CD4-positive, alpha-beta T cell treated with Interleukin-17A for 1 hour (primary cell): ENCODE data around the gene STX3.
"Not testable (repeated sequence)": the region's sequence is repeated elsewhere in the genome, so short reads cannot be mapped to it uniquely, and the experiment has no call there.

Source experiments
- DNase-seq: peaks from one replicate; pipeline ENCODE4 v3.0.0-alpha.2; 2020

STX3 gene

DNA sequence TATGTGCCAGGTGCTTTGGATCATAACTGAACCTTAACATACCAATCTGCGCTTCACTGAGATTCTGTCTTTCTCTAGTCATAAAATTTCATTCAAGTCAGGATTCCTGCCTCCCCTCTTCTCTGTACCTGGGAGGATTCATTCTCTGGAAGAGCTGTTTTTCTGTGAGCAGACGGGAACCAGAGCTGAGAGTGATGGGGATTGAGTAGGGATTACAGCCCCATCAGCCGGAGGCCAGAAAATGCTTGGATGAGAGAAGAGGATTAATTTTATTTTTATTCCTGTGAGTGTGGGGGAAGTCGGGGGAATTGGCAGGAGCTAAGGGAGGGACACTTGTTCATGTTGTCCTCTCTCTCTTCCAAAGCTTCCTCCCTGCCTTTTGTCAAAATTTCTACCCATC, 4.7 kb downstream of the STX3 start:
- no peak for DNase-seq

DNA sequence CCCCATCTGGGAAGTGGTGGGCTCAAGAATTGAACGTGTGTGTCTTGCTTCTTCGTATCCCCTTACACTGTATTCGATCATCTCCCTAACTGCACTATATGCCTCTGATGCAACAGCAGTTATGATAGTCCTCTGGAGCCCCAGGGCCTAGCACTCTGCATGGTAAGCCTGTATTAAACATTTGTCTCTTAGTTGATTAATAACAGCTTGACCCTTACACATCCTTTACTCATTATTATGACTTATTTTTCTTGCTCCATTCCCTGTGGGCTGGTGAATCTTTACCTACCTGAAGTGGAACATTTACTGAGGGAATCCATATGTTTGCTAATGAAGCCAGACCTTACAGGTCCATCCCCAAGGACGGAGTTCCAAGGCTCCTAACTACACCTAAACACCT, 5.6 kb downstream of the STX3 start:
- DNase-seq = no peak

DNA sequence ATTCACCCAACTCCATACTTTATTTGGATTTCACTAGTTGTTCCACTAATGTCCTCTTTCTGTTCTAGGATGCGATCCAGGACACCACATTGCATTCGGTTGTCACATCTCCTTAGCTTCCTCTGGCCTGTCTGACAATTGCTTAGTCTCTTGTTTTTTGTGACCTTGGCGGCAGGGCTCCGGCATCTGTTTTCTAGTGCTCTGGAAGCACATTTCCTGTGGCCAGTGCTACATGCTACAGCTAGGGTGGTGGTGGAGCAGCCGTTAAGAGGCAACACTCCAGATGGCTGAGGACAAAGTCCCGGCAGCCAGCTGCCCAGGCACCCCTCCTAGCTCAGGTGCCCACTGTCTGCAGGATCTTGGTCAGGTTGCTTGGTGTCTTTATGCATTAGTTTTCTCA, 6.8 kb downstream of the STX3 start:
- DNase-seq = no peak

DNA sequence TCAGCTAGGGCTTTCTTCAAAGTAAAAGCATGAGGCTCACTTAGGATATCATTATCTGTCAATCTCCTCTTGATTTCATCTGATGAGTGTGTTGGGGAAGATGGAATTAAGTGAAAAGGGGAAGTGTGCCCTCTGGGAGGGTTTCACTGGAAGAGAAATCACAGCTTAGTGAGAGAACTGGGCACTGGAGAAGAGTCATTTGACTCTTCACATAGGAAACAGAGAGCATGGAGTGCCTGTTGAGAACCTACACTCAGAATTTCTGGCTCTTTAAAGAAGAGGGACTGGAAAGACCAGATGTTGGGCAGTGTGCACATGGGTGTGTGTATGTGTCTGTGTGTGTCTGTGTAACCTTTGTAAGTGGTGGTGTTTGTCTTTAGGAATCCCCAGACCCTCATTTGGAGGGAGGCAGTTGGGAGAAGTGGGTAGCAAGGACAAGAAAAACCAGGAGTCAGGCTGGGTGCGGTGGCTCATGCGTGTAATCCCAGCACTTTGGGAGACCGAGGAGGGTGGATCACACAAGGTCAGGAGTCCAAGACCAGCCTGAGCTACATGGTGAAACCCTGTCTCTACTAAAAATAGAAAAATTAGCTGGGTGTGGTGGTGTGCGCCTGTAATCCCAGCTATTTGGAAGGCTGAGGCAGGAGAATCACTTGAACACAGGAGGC, 10.0 kb downstream of the STX3 start:
- no peak for DNase-seq

DNA sequence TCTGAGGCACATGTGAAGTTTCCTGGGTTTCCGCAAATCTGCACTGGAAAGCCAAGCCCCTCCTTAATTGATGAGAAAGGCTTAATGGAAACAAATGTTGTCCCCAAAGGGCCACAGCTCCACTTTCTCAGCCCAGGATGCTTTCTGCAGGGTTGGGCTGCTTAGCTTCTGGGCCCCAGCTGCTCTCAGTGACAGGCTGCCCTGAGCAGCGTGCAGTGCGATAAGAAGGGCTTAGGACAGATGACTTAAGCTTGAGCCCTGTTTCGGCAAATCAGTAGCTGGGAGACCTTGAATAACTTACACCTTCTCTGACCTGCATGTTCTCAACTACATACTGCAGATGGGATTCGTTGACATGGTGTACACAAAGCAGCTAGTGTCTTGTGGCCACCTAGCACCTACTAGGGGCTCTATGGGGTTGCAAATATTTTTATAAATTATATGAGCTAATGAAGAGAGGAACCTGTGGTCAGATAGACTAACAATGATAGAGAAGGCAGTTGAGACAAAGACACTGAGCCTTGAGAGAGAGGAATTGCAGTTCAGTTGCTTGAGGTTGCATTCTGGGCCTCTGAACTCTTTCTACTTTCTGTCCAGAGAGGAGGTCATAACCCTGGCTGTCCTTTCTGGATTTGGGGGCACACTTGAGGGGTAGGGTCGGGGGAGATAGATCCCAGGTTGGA, 11.5 kb downstream of the STX3 start:
- DNase-seq = no peak

DNA sequence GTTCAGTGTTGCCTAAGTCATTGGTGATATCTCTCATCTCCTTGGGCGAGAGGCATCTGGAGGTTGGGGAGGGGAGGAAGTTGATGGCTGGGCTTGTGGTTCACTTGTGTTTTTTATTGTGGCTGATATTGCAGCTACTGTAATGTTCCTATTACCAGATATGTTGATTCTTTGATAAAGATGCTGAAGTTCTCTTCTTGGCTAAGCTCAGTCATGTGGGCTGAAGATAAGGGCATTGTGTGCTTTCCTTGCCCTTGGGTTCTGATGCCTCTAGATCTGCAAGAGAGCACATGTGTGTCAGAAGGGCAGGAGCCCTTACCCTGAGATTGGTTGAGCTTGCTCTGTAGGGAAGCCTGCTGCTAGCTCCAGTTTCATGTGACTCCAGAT, 12.0 kb downstream of the STX3 start:
- DNase-seq = peak; percentile 50

DNA sequence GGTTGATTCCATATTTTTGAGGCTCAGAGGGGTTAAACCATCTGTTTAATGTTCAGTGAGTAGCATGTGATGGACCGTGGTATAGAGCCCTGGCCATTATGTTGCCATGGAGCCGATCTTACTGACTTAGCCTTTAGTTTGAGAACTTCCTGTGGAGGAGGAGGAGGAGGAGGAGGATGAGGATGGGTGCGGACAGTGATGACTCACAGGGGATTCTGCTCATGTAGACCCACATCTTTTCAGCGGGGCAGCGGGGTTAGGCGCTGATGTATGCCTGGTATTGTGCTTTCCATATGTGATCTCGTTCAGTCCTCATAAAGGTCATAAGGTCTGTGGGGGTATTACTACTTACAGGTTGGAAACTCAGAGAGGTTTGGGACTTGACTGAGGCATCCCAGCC, 13.9 kb downstream of the STX3 start:
- no peak for DNase-seq

DNA sequence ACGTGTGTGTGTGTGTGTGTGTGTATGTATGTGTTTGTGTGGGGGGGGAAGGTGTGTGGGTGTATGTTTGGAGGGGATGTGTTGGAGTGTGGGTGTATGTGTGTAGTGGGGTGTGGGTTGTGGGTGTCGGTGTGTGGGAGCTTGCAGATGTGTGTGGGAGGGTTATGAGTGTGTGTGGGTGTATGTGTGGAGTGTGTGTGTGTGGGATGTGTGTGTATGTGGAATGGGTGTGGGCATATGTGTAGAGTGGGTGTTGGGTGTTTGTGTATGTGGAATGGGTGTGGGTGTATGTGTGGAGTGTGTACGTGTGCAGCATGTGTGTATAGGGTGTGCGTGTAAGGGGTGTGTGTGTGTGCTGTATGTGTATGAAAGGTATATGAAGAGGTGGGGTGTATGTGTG, 14.7 kb downstream of the STX3 start:
- no peak for DNase-seq

DNA sequence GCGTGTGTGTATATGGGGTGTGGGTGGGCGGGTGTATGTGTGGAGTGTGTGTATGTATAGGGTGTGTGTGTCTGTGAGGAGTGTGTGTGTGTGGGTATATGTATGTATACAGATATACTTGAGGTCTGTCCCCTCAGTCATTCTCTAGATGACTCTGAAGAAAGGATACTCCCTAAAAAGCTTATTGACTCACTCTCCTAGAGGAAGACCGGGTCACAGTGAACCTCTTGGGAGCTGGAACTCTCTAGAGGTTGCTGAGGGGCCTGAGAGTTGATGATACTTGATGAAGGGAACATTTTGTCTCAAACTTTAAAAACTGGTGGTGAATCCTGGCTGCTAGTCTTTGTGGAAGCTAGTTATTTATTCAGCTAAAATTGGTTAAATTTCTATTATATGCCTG, 15.1 kb downstream of the STX3 start:
- DNase-seq = no peak

DNA sequence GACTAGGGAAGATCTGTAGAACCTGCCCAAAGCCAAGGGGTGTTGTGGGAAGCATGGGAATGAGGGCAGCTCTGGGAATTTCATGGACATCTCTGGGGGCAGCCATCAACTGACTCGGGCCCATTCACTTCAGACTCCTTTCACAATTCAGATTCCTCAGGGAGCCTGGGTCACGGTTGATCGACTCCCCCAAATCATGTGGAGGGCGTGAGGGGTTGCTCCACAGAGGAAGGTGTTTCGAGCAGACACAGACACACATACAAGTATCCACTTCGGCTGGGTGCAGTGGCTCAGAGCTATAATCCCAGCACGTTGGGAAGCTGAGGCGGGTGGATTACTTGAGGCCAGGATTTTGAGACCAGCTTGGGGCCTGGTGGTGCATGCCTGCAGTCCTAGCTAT, 15.7 kb downstream of the STX3 start:
- DNase-seq = no peak

DNA sequence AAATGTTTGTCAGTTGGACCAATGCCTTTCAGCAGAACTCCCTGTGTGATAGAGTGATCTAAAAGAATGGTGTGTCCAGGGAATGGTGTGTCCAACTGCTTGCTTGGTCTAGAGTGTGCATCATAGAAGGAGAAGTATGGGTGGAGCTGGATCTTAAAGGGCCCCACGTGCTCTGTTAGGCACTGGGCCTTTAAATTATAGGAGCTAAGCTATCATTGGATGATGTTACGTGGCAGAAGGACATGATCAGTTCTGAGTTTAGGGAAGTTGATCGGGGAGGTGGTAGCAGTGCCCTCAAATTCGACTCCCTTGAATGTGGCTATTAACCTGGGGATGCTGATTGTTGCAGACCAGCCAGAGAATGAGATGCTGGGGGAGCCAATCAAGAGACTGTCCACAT, 16.4 kb downstream of the STX3 start:
- no peak for DNase-seq

DNA sequence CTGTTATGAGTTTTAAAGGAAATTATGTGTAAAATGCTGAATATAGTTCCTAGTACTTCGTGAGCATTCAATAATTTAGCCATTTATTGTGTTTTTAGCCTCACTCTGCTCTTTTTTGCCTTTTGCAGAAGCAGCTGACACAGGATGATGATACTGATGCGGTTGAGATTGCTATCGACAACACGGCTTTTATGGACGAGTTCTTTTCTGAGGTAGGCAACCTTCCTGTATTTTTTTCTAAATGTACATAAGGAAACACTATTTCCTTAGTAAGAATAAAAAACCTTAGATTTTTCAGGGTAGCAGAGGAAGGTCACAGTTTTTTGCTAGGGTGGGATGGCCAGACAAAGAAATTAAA, 17.9 kb downstream of the STX3 start:
- no peak for DNase-seq

DNA sequence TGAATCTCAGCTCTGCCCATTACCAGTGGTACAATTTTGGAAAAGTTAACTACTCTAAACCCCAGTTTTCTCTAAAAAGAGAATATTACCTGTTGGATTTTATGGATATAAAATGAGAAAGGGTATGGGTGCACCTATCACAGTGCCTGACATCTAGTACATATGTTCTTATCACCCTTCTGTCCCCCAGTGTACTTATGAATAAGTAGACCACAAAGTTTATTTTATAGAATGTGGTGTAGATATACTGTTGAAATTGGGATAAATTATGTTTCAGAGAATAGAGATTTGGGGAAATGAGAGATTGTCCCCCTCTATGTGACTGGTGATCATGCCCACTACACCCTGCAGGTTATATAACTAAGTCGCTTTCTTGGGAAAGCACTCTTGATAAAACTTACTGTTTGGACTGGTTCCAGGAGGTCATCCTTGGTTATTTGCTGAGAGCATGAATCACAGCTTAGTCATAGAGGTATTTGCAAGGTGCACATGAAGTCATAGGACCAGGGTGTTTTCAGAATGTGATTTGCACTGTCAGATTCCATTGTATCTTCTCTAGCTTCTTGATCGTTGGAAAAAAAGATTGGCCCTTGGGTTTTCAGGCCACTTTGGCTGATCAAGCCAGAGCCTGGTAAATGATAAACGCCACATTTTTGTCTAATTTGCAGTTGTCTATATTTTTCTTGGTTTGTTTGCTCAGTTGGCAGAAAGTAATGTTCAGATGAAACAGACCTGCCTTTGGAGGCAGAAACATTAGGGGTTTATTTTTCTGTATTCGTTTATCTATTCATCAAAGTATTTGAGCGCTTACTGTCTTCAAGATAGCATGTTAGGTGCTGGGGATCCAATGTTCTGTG, 21.3 kb downstream of the STX3 start:
- DNase-seq = no peak

DNA sequence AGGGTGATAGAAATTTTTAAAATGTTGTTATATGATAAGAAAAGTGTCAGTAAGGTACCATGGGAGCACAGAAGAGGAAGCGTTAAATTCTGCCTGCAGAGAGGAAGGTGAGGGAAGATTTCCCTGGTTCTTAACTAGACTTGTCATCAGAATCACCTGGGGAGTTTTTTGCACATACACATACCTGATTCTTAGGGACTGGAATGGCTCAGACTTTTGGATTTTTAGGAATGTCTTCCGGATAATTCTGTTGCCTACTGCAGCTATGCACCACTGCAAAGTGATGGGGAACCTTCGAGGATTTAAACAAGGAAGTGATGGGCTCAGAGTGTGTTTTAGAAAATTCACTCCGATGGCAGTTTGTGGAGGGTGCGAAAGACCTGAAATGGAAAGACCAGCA, 21.9 kb downstream of the STX3 start:
- no peak for DNase-seq

DNA sequence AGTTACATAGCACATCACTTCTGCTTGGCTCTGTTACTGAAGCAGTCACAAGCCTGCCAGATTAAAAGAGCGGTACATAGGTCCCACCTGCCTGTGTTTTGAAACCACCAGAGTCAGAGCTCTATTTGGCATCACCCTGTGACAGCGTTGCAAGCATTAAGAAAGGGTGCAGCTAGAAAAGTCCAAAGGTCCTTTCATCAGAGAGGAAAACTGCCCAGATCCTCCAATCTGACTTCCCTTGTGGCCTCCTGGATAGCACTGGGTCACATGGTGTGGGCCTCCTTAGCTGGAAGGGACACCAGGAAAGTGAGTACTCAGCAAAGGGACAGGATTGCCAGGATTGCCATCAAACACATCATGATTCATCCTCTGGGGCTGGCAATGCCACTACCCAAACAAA, 22.9 kb downstream of the STX3 start:
- no peak for DNase-seq

DNA sequence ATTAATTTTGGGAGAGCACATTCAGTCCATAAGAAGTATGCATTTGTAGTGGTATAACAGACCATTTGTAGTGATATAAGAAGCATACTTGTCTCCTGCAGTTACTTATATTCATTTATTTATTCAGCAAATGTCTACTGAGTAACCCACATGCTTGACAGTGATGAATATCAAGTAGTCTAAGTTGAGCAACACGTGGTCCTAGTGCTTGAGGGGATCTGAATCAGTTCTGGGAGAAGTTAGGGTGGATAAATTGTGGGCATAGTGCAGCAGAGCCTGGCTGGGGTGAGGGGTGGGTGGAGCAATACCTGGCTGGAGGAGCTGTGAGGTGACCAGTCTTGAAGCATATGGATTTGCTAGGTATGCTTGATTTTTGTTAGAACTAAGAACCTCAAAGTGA, 24.3 kb downstream of the STX3 start:
- no peak for DNase-seq

DNA sequence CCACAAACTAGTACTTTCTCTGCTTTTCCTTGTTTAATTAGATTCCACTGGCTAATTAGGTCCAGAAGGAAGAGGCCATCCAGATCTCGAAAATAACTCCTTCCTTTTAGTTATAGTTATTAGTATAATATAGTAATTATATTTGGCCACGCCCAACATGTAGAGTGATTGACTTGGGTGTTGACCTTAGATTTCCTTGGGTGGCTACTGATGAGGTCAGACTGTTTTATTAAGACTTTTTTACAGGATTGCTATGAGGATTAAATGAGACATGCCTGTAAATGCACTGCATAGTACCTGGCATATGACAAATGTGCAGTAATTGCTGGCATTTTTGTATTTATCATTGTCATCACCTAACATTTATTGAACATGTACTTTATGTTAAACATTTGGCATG, 26.9 kb downstream of the STX3 start:
- DNase-seq = no peak

DNA sequence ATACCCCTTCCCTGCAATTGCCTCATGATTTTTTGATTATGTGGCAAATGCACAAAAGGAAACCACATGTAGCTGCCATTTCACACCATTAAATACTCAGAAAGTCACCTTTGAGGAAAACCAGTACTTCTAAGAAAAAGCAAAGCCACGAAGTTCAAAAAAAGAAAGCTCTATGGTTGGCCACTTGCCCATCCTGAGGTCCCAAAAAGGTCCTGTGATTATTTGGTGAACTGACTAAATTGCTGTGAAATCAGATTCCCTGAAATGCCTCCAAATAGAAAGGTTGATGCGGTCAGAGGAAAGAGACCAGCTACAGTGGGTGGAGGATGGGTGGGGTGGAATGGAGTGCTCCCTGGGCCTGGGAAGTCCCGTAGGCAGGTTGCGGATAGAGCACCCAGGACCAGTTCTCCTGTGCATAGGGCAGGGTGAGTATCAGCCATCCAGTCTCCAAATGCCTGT, 28.5 kb downstream of the STX3 start:
- no peak for DNase-seq

DNA sequence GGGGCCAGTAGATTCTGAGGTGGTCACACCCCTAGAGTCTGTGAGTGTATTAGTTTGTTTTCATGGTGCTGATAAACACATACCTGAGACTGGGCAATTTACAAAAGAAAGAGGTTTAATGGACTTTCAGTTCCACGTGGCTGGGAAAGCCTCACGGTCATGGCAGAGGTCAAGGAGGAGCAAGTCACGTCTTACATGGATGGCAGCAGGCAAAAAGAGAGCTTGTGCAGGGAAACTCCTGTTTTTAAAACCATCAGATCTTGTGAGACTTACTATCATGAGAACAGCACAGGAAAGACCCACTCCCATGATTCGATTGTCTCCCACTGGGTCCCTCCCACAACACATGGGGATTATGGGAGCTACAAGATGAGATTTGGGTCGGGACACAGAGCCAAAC, 29.3 kb downstream of the STX3 start:
- not testable (repeated sequence) for DNase-seq

DNA sequence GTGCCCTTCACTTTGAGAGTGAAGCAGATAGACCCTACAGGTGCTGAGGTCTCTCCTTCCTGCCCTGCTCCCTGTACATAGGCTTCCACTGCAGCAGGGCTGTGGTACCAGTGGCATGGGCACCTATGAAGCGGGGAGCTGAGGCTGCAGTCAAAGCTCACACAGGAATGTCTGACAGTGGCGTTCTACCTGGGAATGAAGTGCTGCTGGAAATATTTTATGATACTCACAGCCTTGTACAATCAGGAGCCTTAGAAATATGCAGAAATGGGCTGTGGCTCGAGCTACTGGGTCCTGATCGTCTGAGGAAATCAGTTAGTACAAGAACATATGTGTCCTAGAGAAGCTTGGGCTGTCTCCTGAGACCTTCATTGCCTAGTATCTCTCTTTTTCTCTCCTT, 30.6 kb downstream of the STX3 start:
- no peak for DNase-seq

DNA sequence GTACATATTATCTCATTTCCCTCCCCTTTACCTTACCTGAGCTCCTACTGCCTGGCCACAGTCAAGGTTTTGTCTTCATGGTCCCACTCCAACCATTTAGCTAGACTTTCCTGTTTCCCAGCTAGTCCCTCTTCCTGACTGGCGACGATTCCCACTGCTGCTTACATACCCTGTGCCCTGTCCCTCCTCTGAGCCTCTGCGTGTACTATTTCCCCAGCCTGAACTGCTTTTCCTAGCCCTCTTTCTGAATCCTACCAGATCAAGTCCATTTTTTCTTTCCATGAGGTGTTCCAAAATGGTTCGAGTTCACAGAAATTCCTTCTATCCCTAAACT, 32.0 kb downstream of the STX3 start:
- DNase-seq = no peak

DNA sequence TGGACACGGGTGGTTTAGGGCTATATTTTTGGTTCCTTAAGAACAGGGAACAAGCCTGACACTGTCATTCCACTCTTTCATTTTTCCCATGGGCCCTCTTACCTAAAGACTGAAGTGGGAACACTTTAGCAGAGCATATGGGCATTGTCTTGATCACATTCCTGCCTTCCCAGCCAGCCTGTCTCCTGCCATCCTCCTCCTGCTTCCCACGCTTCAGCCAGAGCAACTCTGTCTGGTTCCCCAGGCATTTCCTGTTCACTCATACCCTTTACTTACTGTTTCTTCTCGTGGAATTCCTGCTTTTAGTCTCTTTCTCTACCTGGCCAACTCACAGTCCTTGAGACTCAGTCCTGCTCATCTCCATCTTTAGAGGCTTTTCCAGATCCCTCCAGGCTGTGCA, 32.6 kb downstream of the STX3 start:
- no peak for DNase-seq

DNA sequence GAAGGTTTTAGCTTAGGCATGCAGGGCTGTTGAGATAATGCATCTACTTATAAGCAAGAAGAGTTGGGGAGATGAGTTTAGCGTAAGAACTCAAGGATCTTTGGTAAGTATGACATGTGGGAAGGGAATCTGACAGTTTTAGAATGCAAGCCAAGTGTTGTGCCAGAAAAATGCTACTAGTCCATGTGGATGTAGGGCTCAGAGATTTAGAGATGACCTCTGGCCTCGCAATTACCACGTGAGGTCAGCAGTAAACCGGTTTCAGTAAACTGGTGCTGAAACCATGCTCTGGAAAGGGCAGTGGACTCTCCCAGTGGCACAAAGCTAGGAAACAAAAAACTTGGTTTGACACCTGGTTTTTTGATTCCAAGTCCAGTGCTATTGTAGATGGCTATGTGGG, 36.5 kb downstream of the STX3 start:
- no peak for DNase-seq

DNA sequence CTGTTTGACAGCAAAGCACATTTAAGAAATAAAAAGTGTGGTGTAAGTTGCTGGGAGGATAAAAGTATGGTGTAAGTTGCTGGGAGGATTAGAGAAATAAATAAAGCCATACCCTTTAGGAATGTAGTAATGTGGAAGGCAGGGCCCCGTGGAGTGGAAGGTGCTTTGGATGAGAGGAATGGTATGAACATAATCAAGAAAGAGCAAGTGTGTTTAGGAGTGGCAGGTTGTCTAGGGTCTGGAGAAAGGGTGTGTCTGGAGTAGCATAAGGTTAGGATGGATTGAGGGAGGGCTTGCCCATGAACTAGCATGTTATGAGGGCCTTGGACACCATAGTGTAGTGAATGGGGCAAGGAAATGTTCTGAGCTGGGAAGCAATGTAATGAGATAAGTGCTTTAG, 37.3 kb downstream of the STX3 start:
- DNase-seq = no peak
